ENCODE results near the gene PTPRE.

GRCh38 chr10:128125416-128125943 lies 218.6 kb downstream of the PTPRE start:
- TF ChIP-seq, protein P1, sequence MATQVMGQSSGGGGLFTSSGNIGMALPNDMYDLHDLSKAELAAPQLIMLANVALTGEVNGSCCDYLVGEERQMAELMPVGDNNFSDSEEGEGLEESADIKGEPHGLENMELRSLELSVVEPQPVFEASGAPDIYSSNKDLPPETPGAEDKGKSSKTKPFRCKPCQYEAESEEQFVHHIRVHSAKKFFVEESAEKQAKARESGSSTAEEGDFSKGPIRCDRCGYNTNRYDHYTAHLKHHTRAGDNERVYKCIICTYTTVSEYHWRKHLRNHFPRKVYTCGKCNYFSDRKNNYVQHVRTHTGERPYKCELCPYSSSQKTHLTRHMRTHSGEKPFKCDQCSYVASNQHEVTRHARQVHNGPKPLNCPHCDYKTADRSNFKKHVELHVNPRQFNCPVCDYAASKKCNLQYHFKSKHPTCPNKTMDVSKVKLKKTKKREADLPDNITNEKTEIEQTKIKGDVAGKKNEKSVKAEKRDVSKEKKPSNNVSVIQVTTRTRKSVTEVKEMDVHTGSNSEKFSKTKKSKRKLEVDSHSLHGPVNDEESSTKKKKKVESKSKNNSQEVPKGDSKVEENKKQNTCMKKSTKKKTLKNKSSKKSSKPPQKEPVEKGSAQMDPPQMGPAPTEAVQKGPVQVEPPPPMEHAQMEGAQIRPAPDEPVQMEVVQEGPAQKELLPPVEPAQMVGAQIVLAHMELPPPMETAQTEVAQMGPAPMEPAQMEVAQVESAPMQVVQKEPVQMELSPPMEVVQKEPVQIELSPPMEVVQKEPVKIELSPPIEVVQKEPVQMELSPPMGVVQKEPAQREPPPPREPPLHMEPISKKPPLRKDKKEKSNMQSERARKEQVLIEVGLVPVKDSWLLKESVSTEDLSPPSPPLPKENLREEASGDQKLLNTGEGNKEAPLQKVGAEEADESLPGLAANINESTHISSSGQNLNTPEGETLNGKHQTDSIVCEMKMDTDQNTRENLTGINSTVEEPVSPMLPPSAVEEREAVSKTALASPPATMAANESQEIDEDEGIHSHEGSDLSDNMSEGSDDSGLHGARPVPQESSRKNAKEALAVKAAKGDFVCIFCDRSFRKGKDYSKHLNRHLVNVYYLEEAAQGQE (IDR thresholded peaks at IDR 0.05; ENCODE audit: insufficient read depth in 1 of 2, low read depth in 2 of 2, low read length in 2 of 2), result no peak
- TF ChIP-seq POLR2AphosphoS5 (IDR thresholded peaks at IDR 0.05; ENCODE audit: low read depth, low read length) (no peak), TAF1 (IDR thresholded peaks at IDR 0.05; ENCODE audit: borderline replicate concordance, insufficient read depth, low read length) (no peak), SIN3A (IDR thresholded peaks at IDR 0.05; ENCODE audit: borderline replicate concordance, insufficient read depth, low read length) (no peak)

Measured in PFSK-1 (cell line).